Measurements from ENCODE around the gene BAHCC1.

The BAHCC1 gene

GRCh38 chr17:81440051-81440471 is 44.8 kb downstream of the BAHCC1 start:
- no peak for DNase-seq (ENCODE audit: low read depth in 2 of 3, low spot score in 2 of 3)

GRCh38 chr17:81440511-81441244 is 45.4 kb downstream of the BAHCC1 start:
- DNase-seq (ENCODE audit: low read depth in 2 of 3, low spot score in 2 of 3), result no peak

- no peak for DNase-seq (ENCODE audit: low read depth in 2 of 3, low spot score in 2 of 3)
These were observed 47.5 kb downstream of the BAHCC1 start for GRCh38 chr17:81442791-81443190.

- no peak for DNase-seq (ENCODE audit: low read depth in 2 of 3, low spot score in 2 of 3)
These were observed 48.0 kb downstream of the BAHCC1 start for GRCh38 chr17:81443269-81443668.

GRCh38 chr17:81444610-81445339 is 49.5 kb downstream of the BAHCC1 start:
- no peak for DNase-seq (ENCODE audit: low read depth in 2 of 3, low spot score in 2 of 3)

- no peak for DNase-seq (ENCODE audit: low read depth in 2 of 3, low spot score in 2 of 3)
These were observed 50.6 kb downstream of the BAHCC1 start for GRCh38 chr17:81445642-81446503.

- DNase-seq (ENCODE audit: low read depth in 2 of 3, low spot score in 2 of 3), result no peak
These were observed 52.2 kb downstream of the BAHCC1 start for GRCh38 chr17:81447331-81447933.

- DNase-seq (ENCODE audit: low read depth in 2 of 3, low spot score in 2 of 3), result no peak
These were observed 53.2 kb downstream of the BAHCC1 start for GRCh38 chr17:81448442-81448841.

GRCh38 chr17:81448950-81449349 is 53.7 kb downstream of the BAHCC1 start:
- DNase-seq (ENCODE audit: low read depth in 2 of 3, low spot score in 2 of 3), result no peak

GRCh38 chr17:81449351-81449750 is 54.1 kb downstream of the BAHCC1 start:
- DNase-seq (ENCODE audit: low read depth in 2 of 3, low spot score in 2 of 3), result no peak

GRCh38 chr17:81451823-81452222 is 56.6 kb downstream of the BAHCC1 start:
- no peak for DNase-seq (ENCODE audit: low read depth in 2 of 3, low spot score in 2 of 3)

- DNase-seq (ENCODE audit: low read depth in 2 of 3, low spot score in 2 of 3), result no peak
These were observed 57.3 kb downstream of the BAHCC1 start for GRCh38 chr17:81452551-81452950.

GRCh38 chr17:81453076-81453475 is 57.8 kb downstream of the BAHCC1 start:
- DNase-seq (ENCODE audit: low read depth in 2 of 3, low spot score in 2 of 3), result no peak

- DNase-seq (ENCODE audit: low read depth in 2 of 3, low spot score in 2 of 3), result no peak
These were observed 58.5 kb downstream of the BAHCC1 start for GRCh38 chr17:81453712-81454111.

- DNase-seq (ENCODE audit: low read depth in 2 of 3, low spot score in 2 of 3), result no peak
These were observed 59.2 kb downstream of the BAHCC1 start for GRCh38 chr17:81454473-81454872.

GRCh38 chr17:81455387-81455786 is 60.1 kb downstream of the BAHCC1 start:
- DNase-seq (ENCODE audit: low read depth in 2 of 3, low spot score in 2 of 3), result no peak

- DNase-seq (ENCODE audit: low read depth in 2 of 3, low spot score in 2 of 3), result no peak
These were observed 60.8 kb downstream of the BAHCC1 start for GRCh38 chr17:81456091-81456490.

- DNase-seq (ENCODE audit: low read depth in 2 of 3, low spot score in 2 of 3), result no peak
These were observed 61.5 kb downstream of the BAHCC1 start for GRCh38 chr17:81456798-81457197.

- DNase-seq (ENCODE audit: low read depth in 2 of 3, low spot score in 2 of 3), result no peak
These were observed 62.1 kb downstream of the BAHCC1 start for GRCh38 chr17:81457401-81457800.

GRCh38 chr17:81457917-81458555 is 62.8 kb downstream of the BAHCC1 start:
- no peak for DNase-seq (ENCODE audit: low read depth in 2 of 3, low spot score in 2 of 3)

GRCh38 chr17:81458628-81459027 is 63.4 kb downstream of the BAHCC1 start:
- no peak for DNase-seq (ENCODE audit: low read depth in 2 of 3, low spot score in 2 of 3)

All from activated CD8-positive, alpha-beta memory T cell treated with anti-CD3 and anti-CD28 coated beads for 48 hours (primary cell).